Stimulated activated CD4-positive, alpha-beta T cell treated with anti-CD3 and anti-CD28 coated beads, TNF-alpha, amount 100 ng/mL, for 4 hours (primary cell): Measurements from ENCODE around the gene GYS2.

Source experiments
- DNase-seq, 3 experiments: peaks; one replicate each; pipeline ENCODE4 v3.0.0-alpha.2; 2020; ENCODE audit warnings: low read depth in 3 of 3

Gene GYS2

GRCh38 chr12:21505888-21506287 is 98.8 kb downstream of the GYS2 start:
- no peak for DNase-seq

GRCh38 chr12:21502872-21503271 is 101.8 kb downstream of the GYS2 start:
- no peak for DNase-seq

GRCh38 chr12:21502164-21502496 is 102.5 kb downstream of the GYS2 start:
- peak in 1 of 3 experiments; percentile 6 for DNase-seq

GRCh38 chr12:21501258-21502163 is 103.1 kb downstream of the GYS2 start, which contains the start of the genes GOLT1B and RECQL:
GOLT1B (plus strand) TSS chr12:21501789; CDS start chr12:21501924, 135 bp downstream.
RECQL (minus strand) TSS chr12:21501635; CDS start chr12:21499570, 2,065 bp downstream.
- peak; percentile 57 to 84 (median 79) for DNase-seq

GRCh38 chr12:21500786-21501257 is 103.8 kb downstream of the GYS2 start:
- no peak for DNase-seq

- DNase-seq, result no peak
Observed at GRCh38 chr12:21499765-21500164, 104.9 kb downstream of the GYS2 start.
